ENCODE data around the gene RAD51B.
A peak's percentile ranks its signal among the peaks of the same experiment; 100 is the strongest.

RAD51B gene

GRCh38 chr14:68663385-68664076 is 844.0 kb downstream of the RAD51B start:
- TF ChIP-seq, protein P1, sequence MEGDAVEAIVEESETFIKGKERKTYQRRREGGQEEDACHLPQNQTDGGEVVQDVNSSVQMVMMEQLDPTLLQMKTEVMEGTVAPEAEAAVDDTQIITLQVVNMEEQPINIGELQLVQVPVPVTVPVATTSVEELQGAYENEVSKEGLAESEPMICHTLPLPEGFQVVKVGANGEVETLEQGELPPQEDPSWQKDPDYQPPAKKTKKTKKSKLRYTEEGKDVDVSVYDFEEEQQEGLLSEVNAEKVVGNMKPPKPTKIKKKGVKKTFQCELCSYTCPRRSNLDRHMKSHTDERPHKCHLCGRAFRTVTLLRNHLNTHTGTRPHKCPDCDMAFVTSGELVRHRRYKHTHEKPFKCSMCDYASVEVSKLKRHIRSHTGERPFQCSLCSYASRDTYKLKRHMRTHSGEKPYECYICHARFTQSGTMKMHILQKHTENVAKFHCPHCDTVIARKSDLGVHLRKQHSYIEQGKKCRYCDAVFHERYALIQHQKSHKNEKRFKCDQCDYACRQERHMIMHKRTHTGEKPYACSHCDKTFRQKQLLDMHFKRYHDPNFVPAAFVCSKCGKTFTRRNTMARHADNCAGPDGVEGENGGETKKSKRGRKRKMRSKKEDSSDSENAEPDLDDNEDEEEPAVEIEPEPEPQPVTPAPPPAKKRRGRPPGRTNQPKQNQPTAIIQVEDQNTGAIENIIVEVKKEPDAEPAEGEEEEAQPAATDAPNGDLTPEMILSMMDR (IDR thresholded peaks at IDR 0.05; ENCODE audit: borderline replicate concordance, insufficient read depth, low read depth, low read length): no peak

DNA sequence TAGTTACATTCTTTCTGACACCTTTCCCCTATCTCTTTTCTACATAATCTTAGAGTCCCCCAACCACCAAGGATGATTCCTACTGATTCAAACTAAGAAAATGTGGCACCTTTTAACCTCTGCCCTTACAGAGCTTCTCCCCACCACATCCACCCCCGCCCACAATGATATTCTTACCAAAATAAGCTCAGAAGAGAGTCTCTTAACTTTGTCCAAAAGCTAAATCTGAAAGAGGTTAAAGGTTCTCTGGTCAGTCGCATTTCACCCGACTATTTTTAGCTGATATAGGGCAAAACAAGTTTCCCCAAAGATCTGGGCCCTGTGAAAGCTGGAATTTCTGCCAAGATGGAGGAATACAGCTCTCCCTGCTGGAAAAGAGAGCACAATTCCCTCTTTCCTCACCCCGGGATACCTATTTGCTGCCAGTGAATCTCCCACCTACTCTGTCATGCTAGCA is 844.7 kb downstream of the RAD51B start:
- H3K4me3 ChIP-seq (ENCODE audit: low read depth, low read length): no peak overlapping the region
- TF ChIP-seq, protein P1 (IDR thresholded peaks at IDR 0.05; ENCODE audit: borderline replicate concordance, insufficient read depth, low read depth, low read length): no peak

More at GRCh38 chr14:68663385-68664076, 844.0 kb downstream of the RAD51B start:
- peak overlapping the region; percentile 36 for H3K4me3 ChIP-seq (ENCODE audit: low read depth, low read length)

GRCh38 chr14:68665131-68665530 is 845.6 kb downstream of the RAD51B start:
- TF ChIP-seq, protein P1 (IDR thresholded peaks at IDR 0.05; ENCODE audit: borderline replicate concordance, insufficient read depth, low read depth, low read length): no peak
- no peak overlapping the region for H3K4me3 ChIP-seq (ENCODE audit: low read depth, low read length)

DNA sequence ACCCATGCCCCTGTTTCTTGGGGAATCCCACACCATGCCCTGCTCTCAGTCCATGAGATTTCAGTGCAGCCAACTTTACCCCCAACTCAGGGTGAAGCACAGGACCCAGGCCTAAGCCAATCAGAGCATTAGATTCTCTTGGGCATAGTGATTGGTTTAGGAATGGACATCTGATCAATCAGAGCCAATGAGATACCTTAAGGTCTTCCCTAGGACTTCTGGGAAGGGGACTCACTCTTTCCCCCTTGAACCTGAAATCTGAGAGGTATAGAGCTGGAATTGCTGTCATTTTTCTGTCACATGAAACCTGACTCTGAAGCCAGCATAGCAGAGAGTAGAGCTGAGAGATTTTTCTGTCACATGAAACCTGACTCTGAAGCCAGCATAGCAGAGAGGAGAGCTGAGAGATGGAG is 846.2 kb downstream of the RAD51B start:
- H3K4me3 ChIP-seq (ENCODE audit: low read depth, low read length): no peak overlapping the region
- TF ChIP-seq, protein P1 (IDR thresholded peaks at IDR 0.05; ENCODE audit: borderline replicate concordance, insufficient read depth, low read depth, low read length): no peak

DNA sequence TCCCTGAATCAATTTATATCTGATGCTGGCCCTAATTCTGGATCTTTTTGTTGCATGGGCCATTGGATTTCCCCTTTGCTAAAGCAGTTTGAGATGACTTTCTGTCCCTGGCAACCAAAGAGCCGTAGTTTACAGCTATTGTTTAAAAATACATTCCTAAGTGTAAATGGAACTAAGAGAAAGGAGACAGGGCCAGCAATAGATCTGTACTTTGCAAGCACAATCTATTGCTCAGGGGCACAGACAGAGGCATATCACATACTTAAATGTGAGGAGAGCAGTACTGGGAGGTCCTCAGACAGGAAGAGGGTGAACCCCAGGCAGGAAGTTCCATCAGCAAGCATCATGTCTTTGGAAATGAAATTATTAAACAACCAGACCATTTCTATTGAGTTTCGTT is 846.7 kb downstream of the RAD51B start:
- no peak overlapping the region for H3K4me3 ChIP-seq (ENCODE audit: low read depth, low read length)
- TF ChIP-seq, protein P1 (IDR thresholded peaks at IDR 0.05; ENCODE audit: borderline replicate concordance, insufficient read depth, low read depth, low read length): no peak

GRCh38 chr14:68666899-68667298 is 847.3 kb downstream of the RAD51B start:
- TF ChIP-seq, protein P1 (IDR thresholded peaks at IDR 0.05; ENCODE audit: borderline replicate concordance, insufficient read depth, low read depth, low read length): no peak
- no peak overlapping the region for H3K4me3 ChIP-seq (ENCODE audit: low read depth, low read length)

- TF ChIP-seq, protein P1 (IDR thresholded peaks at IDR 0.05; ENCODE audit: borderline replicate concordance, insufficient read depth, low read depth, low read length): no peak
- H3K4me3 ChIP-seq (ENCODE audit: low read depth, low read length): no peak overlapping the region
Measured at GRCh38 chr14:68667313-68667791, 847.8 kb downstream of the RAD51B start.
